ENCODE measurements around the gene FOXO1. TPM values are rescaled to one million over a fixed set of nuclear protein-coding genes. Genes with fewer than 3 reads are reported as not detected.

The FOXO1 gene
- total RNA-seq, 2 experiments from 2014 or later = 26.9 to 28.1 TPM

Other genes starting within 250 kb of the FOXO1 start
- 10 to 100 TPM; 42.1 to 42.2 TPM for gene MRPS31, start 104.5 kb upstream of the FOXO1 start, total RNA-seq
- 10 to 100 TPM; 26.1 to 26.6 TPM for gene SLC25A15, start 123.0 kb upstream of the FOXO1 start, total RNA-seq

Data from activated CD8-positive, alpha-beta memory T cell treated with anti-CD3 and anti-CD28 coated beads for 36 hours (primary cell).